HG02798 (cell line): Measurements from ENCODE around the gene JAG1.
"Not testable (repeated sequence)": the region's sequence is repeated elsewhere in the genome, so short reads cannot be mapped to it uniquely, and the experiment has no call there.

ENCODE experiments used
- ATAC-seq: cut with Tn5 transposase; IDR thresholded peaks from one replicate; pipeline ENCODE4 v1.9.1; 2021; ENCODE audit warnings: mild to moderate bottlenecking; ENCODE audit not compliant: unreplicated experiment, poor library complexity

JAG1 gene

GRCh38 chr20:10619427-10619826 lies 54.4 kb downstream of the JAG1 start:
- ATAC-seq: no peak

- no peak for ATAC-seq
Measured at GRCh38 chr20:10618611-10619245, 55.1 kb downstream of the JAG1 start.

- not testable (repeated sequence) for ATAC-seq
Measured at GRCh38 chr20:10617549-10618133, 56.2 kb downstream of the JAG1 start.

GRCh38 chr20:10616212-10616611 lies 57.6 kb downstream of the JAG1 start:
- no peak for ATAC-seq

GRCh38 chr20:10613911-10614310 lies 59.9 kb downstream of the JAG1 start:
- no peak for ATAC-seq

GRCh38 chr20:10613426-10613825 lies 60.4 kb downstream of the JAG1 start:
- ATAC-seq: not testable (repeated sequence)

GRCh38 chr20:10611357-10611756 lies 62.4 kb downstream of the JAG1 start:
- ATAC-seq: peak; percentile 59

GRCh38 chr20:10610251-10610650 lies 63.5 kb downstream of the JAG1 start:
- ATAC-seq: no peak

GRCh38 chr20:10609770-10610169 lies 64.0 kb downstream of the JAG1 start:
- no peak for ATAC-seq

GRCh38 chr20:10609276-10609675 lies 64.5 kb downstream of the JAG1 start:
- no peak for ATAC-seq

- ATAC-seq: no peak
Measured at GRCh38 chr20:10605547-10606195, 68.1 kb downstream of the JAG1 start.

- ATAC-seq: no peak
Measured at GRCh38 chr20:10604865-10605440, 68.8 kb downstream of the JAG1 start.

- ATAC-seq: no peak
Measured at GRCh38 chr20:10603971-10604864, 69.6 kb downstream of the JAG1 start.

GRCh38 chr20:10603378-10603777 lies 70.4 kb downstream of the JAG1 start:
- no peak for ATAC-seq

GRCh38 chr20:10602221-10602871 lies 71.5 kb downstream of the JAG1 start:
- ATAC-seq: no peak

- no peak for ATAC-seq
Measured at GRCh38 chr20:10597637-10598036, 76.2 kb downstream of the JAG1 start.

- no peak for ATAC-seq
Measured at GRCh38 chr20:10596710-10597121, 77.1 kb downstream of the JAG1 start.

- no peak for ATAC-seq
Measured at GRCh38 chr20:10595985-10596384, 77.8 kb downstream of the JAG1 start.

GRCh38 chr20:10595266-10595665 lies 78.5 kb downstream of the JAG1 start:
- no peak for ATAC-seq

- ATAC-seq: no peak
Measured at GRCh38 chr20:10594296-10594868, 79.4 kb downstream of the JAG1 start.
